Measurements from ENCODE around the gene ABCB1.

Gene ABCB1

GRCh38 chr7:87513735-87514335 is 86.8 kb downstream of the ABCB1 start:
- no peak for DNase-seq (ENCODE audit: low spot score)

GRCh38 chr7:87512906-87513305 is 87.8 kb downstream of the ABCB1 start:
- DNase-seq (ENCODE audit: low spot score) = no peak

- DNase-seq (ENCODE audit: low spot score) = no peak
These were observed 89.2 kb downstream of the ABCB1 start for GRCh38 chr7:87511510-87511909.

GRCh38 chr7:87510411-87510875 is 90.2 kb downstream of the ABCB1 start:
- no peak for DNase-seq (ENCODE audit: low spot score)

- no peak for DNase-seq (ENCODE audit: low spot score)
These were observed 93.2 kb downstream of the ABCB1 start for GRCh38 chr7:87507446-87507845.

- DNase-seq (ENCODE audit: low spot score) = peak; percentile 42
These were observed 94.2 kb downstream of the ABCB1 start for GRCh38 chr7:87506246-87507180.

- no peak for DNase-seq (ENCODE audit: low spot score)
These were observed 95.0 kb downstream of the ABCB1 start for GRCh38 chr7:87505557-87506245.

- no peak for DNase-seq (ENCODE audit: low spot score)
These were observed 95.6 kb downstream of the ABCB1 start for GRCh38 chr7:87505122-87505521.

- no peak for DNase-seq (ENCODE audit: low spot score)
These were observed 101.2 kb downstream of the ABCB1 start for GRCh38 chr7:87499494-87499893.

GRCh38 chr7:87498893-87499292 is 101.8 kb downstream of the ABCB1 start:
- no peak for DNase-seq (ENCODE audit: low spot score)

GRCh38 chr7:87497482-87497881 is 103.2 kb downstream of the ABCB1 start:
- no peak for DNase-seq (ENCODE audit: low spot score)

- DNase-seq (ENCODE audit: low spot score) = no peak
These were observed 105.3 kb downstream of the ABCB1 start for GRCh38 chr7:87495366-87495765.

- DNase-seq (ENCODE audit: low spot score) = no peak
These were observed 106.2 kb downstream of the ABCB1 start for GRCh38 chr7:87494454-87494853.

GRCh38 chr7:87483131-87483530 is 117.6 kb downstream of the ABCB1 start:
- DNase-seq (ENCODE audit: low spot score) = no peak

- DNase-seq (ENCODE audit: low spot score) = no peak
These were observed 118.6 kb downstream of the ABCB1 start for GRCh38 chr7:87482115-87482514.

- DNase-seq (ENCODE audit: low spot score) = no peak
These were observed 120.3 kb downstream of the ABCB1 start for GRCh38 chr7:87480386-87480785.

GRCh38 chr7:87479951-87480350 is 120.7 kb downstream of the ABCB1 start:
- no peak for DNase-seq (ENCODE audit: low spot score)

- no peak for DNase-seq (ENCODE audit: low spot score)
These were observed 124.5 kb downstream of the ABCB1 start for GRCh38 chr7:87476179-87476557.

GRCh38 chr7:87475359-87476178 is 125.1 kb downstream of the ABCB1 start, which contains the start of gene ABCB4:
Gene ABCB4, minus strand, starts transcription at chr7:87475680. Its CDS starts 215 bp downstream, at chr7:87475465.
- DNase-seq (ENCODE audit: low spot score) = no peak

- peak; percentile 78 for DNase-seq (ENCODE audit: low spot score)
These were observed 125.9 kb downstream of the ABCB1 start for GRCh38 chr7:87474533-87475358.

GRCh38 chr7:87473986-87474385 is 126.7 kb downstream of the ABCB1 start:
- DNase-seq (ENCODE audit: low spot score) = no peak
